ENCODE data around the gene RALA. TPM values are rescaled to one million over a fixed set of nuclear protein-coding genes. Genes with fewer than 3 reads are reported as not detected.

The RALA gene
- 27.3 to 35.7 TPM (median 31.1 TPM) in 5 replicates for total RNA-seq (2022; extraction: Qiagen RNA extraction)

DNA sequence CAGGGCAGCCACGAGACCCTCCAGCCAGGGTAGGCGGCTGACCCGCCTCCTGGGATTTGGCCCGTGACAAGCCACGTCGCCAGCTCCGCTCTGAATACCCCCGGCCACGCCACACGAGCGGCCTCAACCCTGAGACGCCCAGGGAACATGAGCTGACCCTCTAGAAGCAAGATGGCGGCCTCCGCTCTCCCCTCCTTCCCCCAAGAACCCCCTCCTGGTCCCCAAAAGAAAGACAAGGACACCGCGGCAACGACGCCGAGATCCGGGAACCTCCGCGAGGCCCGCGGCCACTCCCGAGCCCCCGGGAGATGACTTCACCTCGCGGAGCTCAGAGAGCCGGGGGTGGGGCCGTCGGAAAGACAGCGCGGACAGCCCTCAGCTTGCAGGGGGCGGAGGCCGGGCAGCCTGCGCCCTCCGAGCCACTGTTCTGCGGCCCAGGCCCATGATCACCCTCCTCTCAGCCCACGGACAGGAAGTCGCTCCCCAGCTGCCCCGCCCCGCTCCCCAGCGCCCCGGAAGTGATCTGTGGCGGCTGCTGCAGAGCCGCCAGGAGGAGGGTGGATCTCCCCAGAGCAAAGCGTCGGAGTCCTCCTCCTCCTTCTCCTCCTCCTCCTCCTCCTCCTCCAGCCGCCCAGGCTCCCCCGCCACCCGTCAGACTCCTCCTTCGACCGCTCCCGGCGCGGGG lies at the start of gene RALA:
RALA (plus strand) TSS at position 526 of the 685 bp plus-strand sequence. CDS start 63,096 bp downstream, outside the sequence.

Other genes starting within 250 kb of the RALA start
- gene YAE1, start 57.2 kb upstream of the RALA start, total RNA-seq (2022; extraction: Qiagen RNA extraction) = 16.7 to 25.1 TPM (median 17.4 TPM) in 5 replicates